ENCODE measurements around the gene SLC35D2. TPM values are rescaled to one million over a fixed set of nuclear protein-coding genes. Genes with fewer than 3 reads are reported as not detected.
A peak's percentile ranks its signal among the peaks of the same experiment; 100 is the strongest.
"Not testable (repeated sequence)": the region's sequence is repeated elsewhere in the genome, so short reads cannot be mapped to it uniquely, and the experiment has no call there.

The SLC35D2 gene
- total RNA-seq, 2 donors from 2014 or later, result 9.7 to 14.5 TPM

DNA sequence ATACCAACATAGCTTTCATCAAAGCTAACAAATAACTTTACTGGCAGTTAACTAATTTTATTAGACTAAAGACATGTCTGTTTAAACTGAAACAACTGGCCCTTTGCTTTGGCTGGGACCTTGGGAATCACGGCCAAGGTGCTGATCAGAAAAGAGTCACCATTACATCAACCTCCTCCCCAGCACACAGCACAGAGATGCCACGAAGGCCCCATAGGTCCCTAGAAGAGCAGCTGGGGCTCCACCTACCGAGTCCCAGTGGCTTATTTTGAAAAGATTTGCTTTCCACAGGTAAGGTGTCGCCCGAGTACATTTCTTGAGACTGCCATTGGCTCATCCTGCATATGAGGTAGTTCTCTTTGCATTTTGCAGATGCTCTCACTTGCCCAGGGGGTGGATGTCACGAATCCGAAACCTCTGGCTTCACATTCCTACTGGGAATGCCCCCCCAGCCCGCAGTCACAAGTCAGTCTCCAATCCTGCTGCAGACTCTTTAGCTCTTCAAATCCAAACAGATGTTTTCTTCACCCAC, 62.7 kb downstream of the SLC35D2 start:
- Histone ChIP-seq H3K4me3 (no peak overlapping the region), H3K27ac (no peak overlapping the region), H3K4me1 (no peaks in the 10 kb centered on the region), H3K9me3 (no peaks in the 10 kb centered on the region), H3K36me3 (peaks cover 14% of the 10 kb centered on the region), H3K27me3 (no peaks in the 10 kb centered on the region)
- no peak for DNase-seq (ENCODE audit: low spot score)
- TF ChIP-seq, protein P1, sequence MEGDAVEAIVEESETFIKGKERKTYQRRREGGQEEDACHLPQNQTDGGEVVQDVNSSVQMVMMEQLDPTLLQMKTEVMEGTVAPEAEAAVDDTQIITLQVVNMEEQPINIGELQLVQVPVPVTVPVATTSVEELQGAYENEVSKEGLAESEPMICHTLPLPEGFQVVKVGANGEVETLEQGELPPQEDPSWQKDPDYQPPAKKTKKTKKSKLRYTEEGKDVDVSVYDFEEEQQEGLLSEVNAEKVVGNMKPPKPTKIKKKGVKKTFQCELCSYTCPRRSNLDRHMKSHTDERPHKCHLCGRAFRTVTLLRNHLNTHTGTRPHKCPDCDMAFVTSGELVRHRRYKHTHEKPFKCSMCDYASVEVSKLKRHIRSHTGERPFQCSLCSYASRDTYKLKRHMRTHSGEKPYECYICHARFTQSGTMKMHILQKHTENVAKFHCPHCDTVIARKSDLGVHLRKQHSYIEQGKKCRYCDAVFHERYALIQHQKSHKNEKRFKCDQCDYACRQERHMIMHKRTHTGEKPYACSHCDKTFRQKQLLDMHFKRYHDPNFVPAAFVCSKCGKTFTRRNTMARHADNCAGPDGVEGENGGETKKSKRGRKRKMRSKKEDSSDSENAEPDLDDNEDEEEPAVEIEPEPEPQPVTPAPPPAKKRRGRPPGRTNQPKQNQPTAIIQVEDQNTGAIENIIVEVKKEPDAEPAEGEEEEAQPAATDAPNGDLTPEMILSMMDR (IDR thresholded peaks at IDR 0.05), result no peak

DNA sequence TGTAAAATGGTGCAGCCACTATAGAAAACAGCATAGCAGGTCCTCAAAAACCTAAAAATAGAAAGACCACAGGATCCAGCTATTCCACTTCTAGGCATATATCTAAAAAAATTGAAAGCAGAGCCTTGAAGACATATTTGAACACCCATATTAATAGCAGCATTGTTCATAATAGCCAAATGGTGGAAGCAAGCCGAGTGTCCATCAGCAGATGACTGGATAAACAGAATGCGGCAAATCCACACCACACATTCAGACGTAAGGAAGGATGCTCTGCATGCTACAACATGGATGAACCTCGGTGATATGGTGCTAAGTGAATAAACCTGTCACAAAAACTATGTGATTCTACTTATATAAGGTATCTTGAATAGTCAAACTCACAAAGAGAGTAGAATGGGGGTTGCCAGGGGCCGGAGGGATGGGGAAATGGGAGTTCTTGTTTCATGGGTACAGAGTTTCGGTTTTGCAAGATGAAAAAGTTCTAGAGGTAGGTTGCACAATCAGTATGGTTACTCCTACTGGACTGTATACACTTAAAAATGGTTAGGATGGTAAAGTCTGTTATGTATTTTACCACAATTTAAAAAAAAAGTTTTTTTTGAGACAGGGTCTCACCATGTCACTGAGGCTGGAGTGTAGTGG, 64.5 kb downstream of the SLC35D2 start:
- no peak overlapping the region for H3K27ac ChIP-seq
- H3K27me3 ChIP-seq, result no peaks in the 10 kb centered on the region
- no peaks in the 10 kb centered on the region for H3K4me1 ChIP-seq
- TF ChIP-seq, protein P1 (IDR thresholded peaks at IDR 0.05), result no peak
- peaks cover 14% of the 10 kb centered on the region for H3K36me3 ChIP-seq
- DNase-seq (ENCODE audit: low spot score), result no peak
- H3K4me3 ChIP-seq, result no peak overlapping the region
- no peaks in the 10 kb centered on the region for H3K9me3 ChIP-seq

DNA sequence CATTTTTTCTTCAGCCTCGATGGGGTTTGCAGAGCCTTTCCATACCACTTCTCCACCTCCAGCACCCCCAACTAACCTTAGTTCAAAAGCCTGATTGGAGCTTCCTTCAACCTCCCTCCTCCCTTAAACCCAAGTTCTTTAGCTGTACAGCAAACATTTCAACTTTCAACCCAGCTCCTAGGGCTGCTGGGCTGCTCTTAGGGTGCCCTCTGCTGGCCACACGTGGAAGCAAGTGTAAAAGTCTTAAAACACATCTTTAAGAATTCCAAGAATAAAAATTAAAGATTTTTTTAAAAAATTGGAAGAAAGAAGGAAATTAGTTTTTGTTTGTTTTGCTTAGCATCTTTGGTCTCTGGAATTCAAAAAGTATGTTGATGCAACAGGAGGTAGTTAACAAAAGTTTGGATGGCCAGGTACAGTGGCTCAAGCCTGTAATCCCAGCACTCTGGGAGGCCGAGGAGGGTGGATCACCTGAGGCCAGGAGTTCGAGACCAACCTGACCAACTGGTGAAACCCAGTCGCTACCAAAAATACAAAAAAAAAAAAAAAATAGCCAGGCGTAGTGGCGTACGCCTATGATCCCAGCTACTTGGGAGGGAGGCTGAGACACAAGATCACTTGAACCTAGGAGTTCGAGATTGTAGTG, 66.1 kb downstream of the SLC35D2 start:
- TF ChIP-seq, protein P1 (IDR thresholded peaks at IDR 0.05), result peak; percentile 74 to 80
- Histone ChIP-seq H3K9me3 (peaks cover 0 to 7% of the 10 kb centered on the region in 2 donors), H3K36me3 (peaks cover 5% of the 10 kb centered on the region), H3K4me1 (no peaks in the 10 kb centered on the region), H3K27ac (no peak overlapping the region), H3K4me3 (no peak overlapping the region), H3K27me3 (no peaks in the 10 kb centered on the region)
- no peak for DNase-seq (ENCODE audit: low spot score)

DNA sequence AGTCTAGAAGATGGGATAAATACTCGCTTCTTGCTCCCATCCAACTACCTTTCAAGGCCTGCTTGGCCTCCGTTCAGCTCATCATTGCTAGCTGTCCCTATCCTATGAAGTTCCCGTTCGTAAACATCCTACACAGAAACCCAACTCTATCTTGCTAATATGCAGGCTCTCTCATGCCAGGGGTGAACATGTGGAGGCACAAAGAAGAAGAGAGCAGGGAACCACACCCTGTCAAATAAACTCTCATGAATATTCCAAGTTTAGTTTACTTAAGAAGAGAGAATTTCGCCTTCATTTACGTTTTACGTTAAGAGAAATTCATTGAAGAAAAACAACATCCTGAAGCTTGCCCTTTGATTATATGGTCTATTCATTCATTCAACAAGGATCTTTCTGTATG, 73.7 kb downstream of the SLC35D2 start:
- TF ChIP-seq, protein P1 (IDR thresholded peaks at IDR 0.05), result no peak
- H3K4me1 ChIP-seq, result no peaks in the 10 kb centered on the region
- H3K4me3 ChIP-seq, result no peak overlapping the region
- H3K36me3 ChIP-seq, result no peaks in the 10 kb centered on the region
- no peaks in the 10 kb centered on the region for H3K27me3 ChIP-seq
- H3K9me3 ChIP-seq, result peaks cover 0 to 7% of the 10 kb centered on the region in 2 donors
- no peak for DNase-seq (ENCODE audit: low spot score)
- no peak overlapping the region for H3K27ac ChIP-seq

DNA sequence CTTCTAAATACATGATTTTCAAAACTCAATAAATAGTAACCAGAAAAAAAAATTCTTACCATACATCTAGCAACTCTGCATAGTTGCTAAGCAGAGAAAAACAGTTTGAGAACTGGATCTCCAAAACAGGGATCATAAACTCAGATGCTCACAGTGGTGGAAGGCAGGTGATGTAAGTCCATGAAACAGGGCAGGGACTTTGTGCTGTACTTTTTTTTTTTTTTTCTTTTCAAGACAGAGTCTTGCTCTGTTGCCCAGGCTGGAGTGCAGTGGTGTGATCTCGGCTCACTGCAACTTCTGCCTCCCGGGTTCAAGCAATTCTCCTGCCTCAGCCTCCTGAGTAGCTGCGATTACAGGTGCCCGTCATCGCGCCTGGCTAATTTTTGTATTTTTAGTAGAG, 76.6 kb downstream of the SLC35D2 start:
- DNase-seq (ENCODE audit: low spot score); H3K27ac ChIP-seq; H3K9me3 ChIP-seq; H3K36me3 ChIP-seq; H3K4me1 ChIP-seq; H3K4me3 ChIP-seq; H3K27me3 ChIP-seq: not testable (repeated sequence)

DNA sequence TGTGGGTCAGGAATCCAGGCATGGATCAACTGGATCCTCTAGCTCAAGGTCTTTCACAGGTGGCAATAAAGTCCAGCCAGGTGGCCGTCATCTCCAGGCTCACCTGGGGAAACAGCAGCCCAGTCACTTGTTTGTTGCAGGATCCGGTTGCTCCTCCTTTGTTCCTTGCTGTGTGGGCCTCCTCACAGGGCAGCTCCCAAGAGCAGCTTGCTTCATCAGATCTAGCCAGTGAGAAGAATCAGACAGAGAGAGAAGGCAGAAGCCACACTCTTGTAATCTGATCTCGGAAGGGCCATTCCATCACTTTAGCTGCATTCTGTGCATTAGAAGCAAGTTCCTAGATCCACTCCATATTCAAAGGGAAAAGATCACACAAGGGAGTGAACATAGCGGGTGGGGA, 78.3 kb downstream of the SLC35D2 start:
- no peak overlapping the region for H3K27ac ChIP-seq
- no peak for DNase-seq (ENCODE audit: low spot score)
- TF ChIP-seq, protein P1 (IDR thresholded peaks at IDR 0.05), result no peak
- no peaks in the 10 kb centered on the region for H3K9me3 ChIP-seq
- no peaks in the 10 kb centered on the region for H3K36me3 ChIP-seq
- no peaks in the 10 kb centered on the region for H3K27me3 ChIP-seq
- no peak overlapping the region for H3K4me3 ChIP-seq
- no peaks in the 10 kb centered on the region for H3K4me1 ChIP-seq

Data from right atrium auricular region (tissue), 2 donors.